Common myeloid progenitor, CD34-positive (primary cell): ENCODE data around the gene SMCR8.
A peak's percentile ranks its signal among the peaks of the same experiment; 100 is the strongest.

Experiments used
- CTCF ChIA-PET: fragments of 350-600 bp; sonication (Branson Sonifier 250); formaldehyde crosslinking; loops from one replicate; lab custom pipeline; 2021; ENCODE audit warnings: antibody characterized with exemption; lab: Charles Lee
- POLR2A ChIA-PET: fragments of 350-600 bp; sonication (Branson Sonifier 250); formaldehyde crosslinking; loops from one replicate; lab custom pipeline; 2021; ENCODE audit warnings: antibody characterized with exemption; lab: Charles Lee
- DNase-seq, 3 donors: peaks; one replicate each; pipeline versions ENCODE4 v3.0.0 to v3.0.0-alpha.2; 2013
- H3K27ac ChIP-seq, 2 experiments: 1 replicate in 1 of 2; 2 replicates in 1 of 2; pipeline ENCODE4 v1.7.0; 2013; ENCODE audit warnings: inconsistent platforms in 2 of 2, low read length in 2 of 2, mild to moderate bottlenecking in 2 of 2, low read depth in 1 of 2, moderate library complexity in 1 of 2; ENCODE audit not compliant: severe bottlenecking in 2 of 2, insufficient read depth in 1 of 2, poor library complexity in 1 of 2
- H3K27me3 ChIP-seq, 5 experiments: replicated peaks in 2 of 5; 1 replicate in 3 of 5; 2 replicates in 2 of 5; pipeline versions ENCODE4 v1.6.1 to v1.7.0; 2013; ENCODE audit warnings: low read length in 4 of 5, mild to moderate bottlenecking in 2 of 5, moderate library complexity in 2 of 5, inconsistent platforms in 1 of 5; ENCODE audit not compliant: insufficient read depth in 5 of 5, control insufficient read depth in 4 of 5
- H3K36me3 ChIP-seq, 4 experiments: 1 replicate in 2 of 4; 2 replicates in 2 of 4; pipeline versions ENCODE4 v1.6.1 to v1.7.0; 2013; ENCODE audit warnings: low read length in 3 of 4, control low read depth in 1 of 4, mild to moderate bottlenecking in 1 of 4; ENCODE audit not compliant: control insufficient read depth in 4 of 4, insufficient read depth in 4 of 4
- H3K4me1 ChIP-seq, 4 experiments: 1 replicate in 3 of 4; 2 replicates in 1 of 4; pipeline versions ENCODE4 v1.6.1 to v1.7.1; 2013; ENCODE audit warnings: low read length in 3 of 4, mild to moderate bottlenecking in 3 of 4, control low read depth in 1 of 4, inconsistent platforms in 1 of 4, moderate library complexity in 1 of 4; ENCODE audit not compliant: control insufficient read depth in 4 of 4, insufficient read depth in 4 of 4; ENCODE audit errors: control extremely low read depth in 1 of 4
- H3K4me3 ChIP-seq, 7 experiments: 1 replicate in 4 of 7; 2 replicates in 3 of 7; pipeline versions ENCODE4 v1.5.1 to v1.7.0; 2013; ENCODE audit warnings: mild to moderate bottlenecking in 7 of 7, low read length in 6 of 7, moderate library complexity in 6 of 7, inconsistent platforms in 2 of 7, low read depth in 2 of 7, control low read depth in 1 of 7; ENCODE audit not compliant: insufficient read depth in 4 of 7, control insufficient read depth in 1 of 7; ENCODE audit errors: extremely low read depth in 1 of 7
- H3K9me3 ChIP-seq, 5 experiments: 1 replicate in 4 of 5; 2 replicates in 1 of 5; pipeline versions ENCODE4 v1.6.1 to v1.7.1; 2013; ENCODE audit warnings: low read length in 4 of 5, mild to moderate bottlenecking in 2 of 5, inconsistent platforms in 1 of 5, low read depth in 1 of 5, moderate library complexity in 1 of 5; ENCODE audit not compliant: control insufficient read depth in 4 of 5, insufficient read depth in 2 of 5; ENCODE audit errors: control extremely low read depth in 1 of 5
- WGBS: methylation state at CpG from one replicate; pipeline ENCODE4 v1.1.5; 2013; ENCODE audit not compliant: insufficient coverage; 5-methylcytosine and 5-hydroxymethylcytosine counted together

Gene SMCR8

GRCh38 chr17:18323007-18323406 is 7.9 kb downstream of the SMCR8 start:
- Histone ChIP-seq H3K4me3 (no peak overlapping the region), H3K27me3 (no peaks in the 10 kb centered on the region), H3K27ac (no peak overlapping the region), H3K4me1 (peaks cover 0 to 19% (median 11%) of the 10 kb centered on the region in 4 experiments), H3K9me3 (no peaks in the 10 kb centered on the region), H3K36me3 (peaks cover 16 to 80% (median 60%) of the 10 kb centered on the region in 4 experiments)
- ChIA-PET POLR2A (no interaction called here), CTCF (interaction anchor here (0.7 to 1.9 kb wide), 3 partner anchors 8 to 74 kb away, joined by 3 to 4 read pairs (median 4); no protein-coding TSS in a partner anchor)
- no peak for DNase-seq
- 57% methylated on average over 2 of the region's 3 CpGs for WGBS

DNA sequence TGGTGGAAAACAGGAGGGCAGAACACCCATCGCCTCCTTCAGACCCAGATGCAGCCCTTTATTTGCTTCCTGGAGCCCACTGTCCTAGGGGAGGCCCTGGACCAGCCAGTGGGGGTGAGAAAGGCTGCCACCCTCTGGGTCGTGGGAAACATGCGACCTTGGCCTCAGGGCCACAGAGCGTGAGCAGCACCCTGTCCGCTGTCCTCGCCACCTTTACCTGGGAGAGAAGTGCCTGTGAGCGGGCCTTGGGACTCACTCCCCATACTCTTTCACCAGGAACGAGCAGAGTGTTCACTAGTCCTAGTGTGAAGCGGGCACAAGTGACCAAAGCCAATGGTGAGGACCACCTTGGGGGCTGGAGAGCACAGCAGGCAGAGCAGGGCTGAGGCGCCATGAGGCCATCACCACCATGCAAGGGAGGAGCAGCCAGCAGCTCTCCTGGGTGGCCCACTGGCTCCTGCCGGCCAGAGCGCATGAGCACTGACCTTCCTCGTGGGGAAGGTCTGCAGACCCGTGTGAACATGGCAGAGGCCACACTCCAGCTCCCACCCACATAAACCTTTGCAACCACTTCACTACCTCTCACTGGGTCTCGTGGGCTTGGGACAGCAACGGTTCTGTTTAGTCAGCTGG is 8.5 kb downstream of the SMCR8 start:
- WGBS, result 94% methylated on average over 11 of the region's 16 CpGs
- CTCF ChIA-PET, result interaction anchor here (1.0 to 1.9 kb wide), 3 partner anchors 8 to 75 kb away, joined by 4 read pairs; no protein-coding TSS in a partner anchor
- Histone ChIP-seq H3K27me3 (no peaks in the 10 kb centered on the region), H3K4me3 (no peak overlapping the region), H3K9me3 (no peaks in the 10 kb centered on the region), H3K27ac (no peak overlapping the region), H3K36me3 (peaks cover 16 to 83% (median 61%) of the 10 kb centered on the region in 4 experiments), H3K4me1 (peaks cover 0 to 13% (median 7%) of the 10 kb centered on the region in 4 experiments)
- POLR2A ChIA-PET, result no interaction called here
- no peak for DNase-seq

GRCh38 chr17:18324140-18325050 is 9.3 kb downstream of the SMCR8 start:
- Histone ChIP-seq H3K4me1 (peaks cover 0 to 9% (median 1%) of the 10 kb centered on the region in 4 experiments), H3K27ac (peak overlapping the region in 1 of 2 experiments; percentile 6), H3K27me3 (no peaks in the 10 kb centered on the region), H3K36me3 (peaks cover 18 to 83% (median 58%) of the 10 kb centered on the region in 4 experiments), H3K4me3 (no peak overlapping the region), H3K9me3 (no peaks in the 10 kb centered on the region)
- POLR2A ChIA-PET, result no interaction called here
- WGBS, result 93% methylated on average over 25 of the region's 27 CpGs
- CTCF ChIA-PET, result interaction anchor here (1.1 to 1.9 kb wide), 3 partner anchors 12 to 76 kb away, joined by 3 to 4 read pairs (median 4); no protein-coding TSS in a partner anchor
- no peak for DNase-seq

GRCh38 chr17:18326039-18326438 is 10.9 kb downstream of the SMCR8 start:
- Histone ChIP-seq H3K27me3 (no peaks in the 10 kb centered on the region), H3K36me3 (peaks cover 21 to 86% (median 52%) of the 10 kb centered on the region in 4 experiments), H3K9me3 (no peaks in the 10 kb centered on the region), H3K27ac (no peak overlapping the region), H3K4me3 (no peak overlapping the region), H3K4me1 (no peaks in the 10 kb centered on the region)
- CTCF ChIA-PET, result no interaction called here
- WGBS, result 83% methylated on average over 1 of the region's 2 CpGs
- POLR2A ChIA-PET, result no interaction called here
- DNase-seq, result no peak

- CTCF ChIA-PET, result no interaction called here
- H3K27ac ChIP-seq, result no peak overlapping the region
- H3K9me3 ChIP-seq, result no peaks in the 10 kb centered on the region
- no peak overlapping the region for H3K4me3 ChIP-seq
- no peaks in the 10 kb centered on the region for H3K4me1 ChIP-seq
- POLR2A ChIA-PET, result no interaction called here
- no peaks in the 10 kb centered on the region for H3K27me3 ChIP-seq
- DNase-seq, result no peak
- peaks cover 23 to 85% (median 54%) of the 10 kb centered on the region in 4 experiments for H3K36me3 ChIP-seq
- 96% methylated on average over 6 of the region's 6 CpGs for WGBS
These were observed 11.5 kb downstream of the SMCR8 start for GRCh38 chr17:18326572-18326971.

- H3K36me3 ChIP-seq, result peaks cover 23 to 90% (median 59%) of the 10 kb centered on the region in 4 experiments
- H3K4me3 ChIP-seq, result no peak overlapping the region
- no peaks in the 10 kb centered on the region for H3K9me3 ChIP-seq
- CTCF ChIA-PET, result interaction anchor here (1.2 kb wide), 1 partner anchor 10 kb away, joined by 3 read pairs; no protein-coding TSS in a partner anchor
- no peaks in the 10 kb centered on the region for H3K27me3 ChIP-seq
- DNase-seq, result no peak
- POLR2A ChIA-PET, result no interaction called here
- 100% methylated on average over 2 of the region's 2 CpGs for WGBS
- H3K4me1 ChIP-seq, result no peaks in the 10 kb centered on the region
- no peak overlapping the region for H3K27ac ChIP-seq
These were observed 12.0 kb downstream of the SMCR8 start for GRCh38 chr17:18327093-18327492.
